ENCODE results near the gene CACNA1F.

Gene CACNA1F

DNA sequence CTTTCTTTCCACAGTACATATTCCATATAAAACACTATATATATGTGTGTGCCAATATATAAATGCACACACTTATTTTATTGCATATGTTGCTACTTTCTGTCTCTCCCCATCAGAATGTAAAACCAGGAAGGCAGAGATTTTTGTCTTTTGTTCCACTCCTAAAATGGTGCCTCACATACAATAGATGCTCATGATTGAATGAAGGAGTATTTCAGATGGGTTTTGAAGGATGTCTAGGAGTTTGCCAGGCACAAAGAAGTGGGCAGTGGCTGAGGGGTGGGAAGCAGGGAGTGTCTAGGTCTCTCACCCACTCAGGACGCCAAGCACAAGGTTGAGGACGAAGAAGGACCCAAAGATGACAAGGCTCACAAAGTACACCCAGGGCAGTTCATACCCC, 5.4 kb downstream of the CACNA1F start:
- DNase-seq = no peak

DNA sequence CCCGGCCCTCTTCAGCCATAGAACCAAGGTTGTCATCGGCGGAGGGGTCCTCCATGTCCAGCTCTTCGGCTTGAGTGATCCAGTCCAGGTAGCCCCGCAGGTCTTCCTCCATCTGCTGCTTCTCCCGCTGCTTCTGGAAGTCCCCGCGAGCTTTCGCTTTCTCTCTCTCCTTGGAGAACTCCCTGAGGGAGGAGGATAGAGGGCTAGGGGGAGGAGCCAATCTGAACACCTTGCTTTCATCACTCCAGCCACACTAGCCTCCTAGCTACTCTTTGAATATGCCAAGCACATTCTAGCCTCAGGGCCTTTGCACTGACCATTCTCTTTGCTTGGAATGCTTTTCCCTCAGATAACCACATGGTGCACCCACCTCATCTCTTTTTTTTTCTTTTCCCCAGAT, 6.2 kb downstream of the CACNA1F start:
- no peak for DNase-seq

DNA sequence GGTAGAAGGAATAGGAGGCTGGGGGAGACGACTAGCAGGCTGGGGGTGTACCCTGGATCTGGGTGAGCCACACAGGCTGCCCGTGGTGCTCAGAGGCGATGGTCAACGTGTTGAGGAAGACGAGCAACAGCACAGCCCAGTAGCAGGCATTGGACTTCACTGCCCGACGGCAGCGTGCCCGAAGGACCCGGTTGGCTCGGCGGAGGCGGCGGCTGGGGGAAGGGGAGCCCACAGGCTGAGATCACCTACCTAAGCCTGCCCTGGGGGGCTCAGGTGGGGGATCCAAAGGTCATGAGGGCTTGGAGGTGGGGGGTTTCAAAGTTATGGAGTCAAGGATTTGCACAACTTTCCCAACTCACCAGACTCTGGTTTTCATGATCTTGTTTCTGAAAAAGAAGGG, 7.3 kb downstream of the CACNA1F start:
- no peak for DNase-seq

DNA sequence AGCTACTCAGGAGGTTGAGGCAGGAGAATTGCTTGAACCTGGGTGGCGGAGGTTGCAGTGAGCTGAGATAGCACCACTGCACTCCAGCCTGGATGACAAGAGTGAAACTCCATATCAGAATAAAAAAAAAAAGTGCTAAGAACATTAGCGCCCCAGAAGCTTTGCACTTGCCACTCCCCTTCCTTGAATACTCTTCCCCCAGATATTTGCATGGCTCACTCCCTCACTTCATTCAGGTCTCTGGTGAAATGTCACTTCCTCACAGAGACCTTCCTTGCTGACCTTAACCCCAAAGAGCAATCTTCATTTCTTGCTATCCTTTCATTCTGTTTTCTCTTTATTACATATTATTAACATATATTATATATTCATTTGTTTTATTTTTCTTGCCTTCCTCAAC, 11.3 kb downstream of the CACNA1F start:
- no peak for DNase-seq

DNA sequence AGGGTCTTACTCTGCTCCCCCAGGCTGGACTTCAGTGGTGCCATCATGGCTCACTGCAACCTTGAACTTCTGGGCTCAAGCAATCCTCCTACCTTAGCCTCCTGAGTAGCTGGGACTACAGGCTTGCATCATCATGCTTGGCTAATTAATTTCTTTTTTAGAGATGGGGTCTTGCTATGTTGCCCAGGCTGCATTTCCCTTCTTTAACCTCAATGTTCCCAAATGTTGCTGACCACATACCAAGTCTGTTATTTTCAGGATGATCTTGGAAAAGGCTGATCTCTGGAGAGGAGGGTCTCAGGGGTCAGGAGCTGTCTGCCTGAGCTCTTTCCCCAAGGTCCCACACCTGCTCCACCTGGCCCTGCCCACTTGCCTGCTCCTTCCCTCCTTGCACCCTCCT, 13.0 kb downstream of the CACNA1F start:
- DNase-seq = no peak

DNA sequence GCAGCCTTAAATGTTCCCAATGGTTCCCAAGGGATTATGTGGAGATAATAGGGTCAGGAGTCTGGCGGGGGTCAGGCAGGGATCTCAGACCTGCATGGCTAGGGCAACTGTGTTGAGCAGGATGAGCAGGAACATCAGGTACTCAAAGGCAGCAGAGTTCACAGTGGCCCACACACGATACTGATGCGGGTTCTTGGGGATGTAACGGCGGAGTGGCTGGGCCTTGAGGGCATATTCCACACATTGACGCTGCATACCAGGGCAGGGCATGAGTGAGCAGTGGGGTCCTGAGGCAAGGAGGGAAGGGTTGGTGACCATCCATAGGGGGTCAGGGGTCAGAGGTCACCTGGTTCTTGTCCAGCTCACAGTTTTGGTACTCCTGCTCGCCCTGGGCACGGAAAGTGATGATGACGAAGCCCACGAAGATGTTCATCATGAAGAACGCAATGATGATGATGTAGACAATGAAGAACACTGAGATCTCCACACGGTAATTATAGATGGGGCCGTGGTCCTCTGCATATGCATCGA, 18.1 kb downstream of the CACNA1F start:
- no peak for DNase-seq

DNA sequence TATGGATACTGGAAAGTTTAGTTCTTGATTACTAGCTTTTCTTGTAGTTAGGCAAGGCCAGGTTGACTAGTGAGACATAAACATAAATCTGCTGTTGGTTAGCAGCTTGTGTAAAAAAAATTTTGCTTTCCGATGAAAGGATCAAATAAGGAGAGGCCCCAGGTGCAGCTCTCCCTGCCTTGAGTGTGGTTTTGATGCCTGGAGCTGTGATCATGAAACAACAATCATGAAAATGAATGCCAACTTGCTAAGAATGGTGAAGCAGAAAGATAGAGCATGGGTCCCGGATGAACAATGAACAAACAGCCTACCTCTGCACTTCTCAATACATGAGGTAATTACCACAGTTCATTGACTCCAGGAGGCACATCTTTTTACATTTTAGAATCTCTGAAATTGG, 18.7 kb downstream of the CACNA1F start:
- DNase-seq = no peak

DNA sequence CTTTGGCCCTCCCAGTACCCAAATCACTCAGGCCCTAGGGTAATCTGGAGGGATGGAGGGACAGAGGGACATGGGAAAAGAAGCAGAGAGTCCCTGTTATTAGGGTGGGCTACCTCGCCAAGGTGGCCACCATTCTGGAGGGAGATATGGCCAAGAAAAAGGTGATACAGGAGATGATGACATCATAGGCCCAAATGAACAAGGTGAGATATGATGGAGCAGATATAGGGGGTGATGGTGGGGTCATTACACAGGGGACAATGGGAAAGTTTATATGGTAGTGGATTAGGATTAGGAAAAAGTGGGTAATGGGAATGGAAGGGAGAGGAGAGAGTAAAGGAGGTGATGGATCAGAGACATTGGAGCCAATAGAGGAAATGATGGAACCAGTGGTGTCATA, 20.3 kb downstream of the CACNA1F start:
- no peak for DNase-seq

DNA sequence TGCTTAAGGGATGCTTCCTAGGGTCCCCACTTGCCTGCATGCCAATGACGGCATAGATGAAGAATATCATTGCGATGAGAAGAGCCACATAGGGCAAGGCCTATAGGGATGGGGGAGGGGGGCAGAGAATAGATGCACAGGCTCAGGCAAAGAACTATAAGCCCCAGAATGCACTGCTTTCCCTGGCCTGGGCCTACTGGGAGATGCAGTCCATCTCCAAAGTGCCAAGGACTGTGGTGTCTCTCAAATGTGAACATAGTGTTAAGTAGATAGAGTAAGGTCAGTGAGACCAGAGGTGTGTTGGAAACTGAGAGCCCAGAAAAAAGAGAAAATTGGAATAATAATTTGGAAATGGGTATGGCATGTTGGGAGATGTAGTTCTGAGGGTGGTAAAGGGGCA, 20.9 kb downstream of the CACNA1F start:
- no peak for DNase-seq

DNA sequence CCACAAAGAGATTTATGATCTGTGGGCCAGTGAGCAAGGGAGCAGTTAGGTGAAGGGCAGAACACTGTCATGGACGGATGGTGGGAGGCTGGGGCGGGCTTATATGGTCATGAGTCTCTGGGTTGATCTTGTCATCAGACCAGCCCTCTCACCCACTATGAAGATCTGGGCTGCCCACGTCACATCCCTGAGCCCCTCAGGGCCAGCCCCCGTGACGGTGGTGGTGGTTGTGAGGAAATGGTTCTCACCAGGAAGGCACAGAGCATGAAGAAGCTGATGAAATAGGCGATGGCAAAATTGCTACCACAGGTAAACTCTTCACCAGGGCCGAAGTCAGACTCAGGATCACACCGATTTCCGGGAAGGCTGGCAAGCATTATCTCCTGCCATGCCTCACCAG, 22.1 kb downstream of the CACNA1F start:
- DNase-seq = no peak

DNA sequence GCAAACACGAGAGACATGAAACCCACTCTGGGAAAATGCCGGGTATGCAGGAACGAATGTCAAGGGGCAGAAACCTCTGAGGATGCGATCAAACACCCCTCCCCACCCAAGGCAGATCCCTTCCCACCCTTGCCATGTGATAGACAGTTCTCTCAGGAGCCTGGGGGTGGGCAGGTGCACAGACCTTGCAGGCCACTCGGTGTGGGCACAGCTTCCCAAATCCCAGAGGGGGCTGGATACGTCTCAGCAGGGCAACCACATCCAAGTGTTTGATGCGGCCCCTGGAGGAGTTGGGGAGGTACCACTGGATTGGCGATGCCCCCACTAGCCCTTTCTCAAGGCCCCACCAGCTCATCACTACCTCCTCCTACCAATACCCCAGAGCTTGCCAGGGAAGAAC, 22.7 kb downstream of the CACNA1F start:
- DNase-seq = no peak

DNA sequence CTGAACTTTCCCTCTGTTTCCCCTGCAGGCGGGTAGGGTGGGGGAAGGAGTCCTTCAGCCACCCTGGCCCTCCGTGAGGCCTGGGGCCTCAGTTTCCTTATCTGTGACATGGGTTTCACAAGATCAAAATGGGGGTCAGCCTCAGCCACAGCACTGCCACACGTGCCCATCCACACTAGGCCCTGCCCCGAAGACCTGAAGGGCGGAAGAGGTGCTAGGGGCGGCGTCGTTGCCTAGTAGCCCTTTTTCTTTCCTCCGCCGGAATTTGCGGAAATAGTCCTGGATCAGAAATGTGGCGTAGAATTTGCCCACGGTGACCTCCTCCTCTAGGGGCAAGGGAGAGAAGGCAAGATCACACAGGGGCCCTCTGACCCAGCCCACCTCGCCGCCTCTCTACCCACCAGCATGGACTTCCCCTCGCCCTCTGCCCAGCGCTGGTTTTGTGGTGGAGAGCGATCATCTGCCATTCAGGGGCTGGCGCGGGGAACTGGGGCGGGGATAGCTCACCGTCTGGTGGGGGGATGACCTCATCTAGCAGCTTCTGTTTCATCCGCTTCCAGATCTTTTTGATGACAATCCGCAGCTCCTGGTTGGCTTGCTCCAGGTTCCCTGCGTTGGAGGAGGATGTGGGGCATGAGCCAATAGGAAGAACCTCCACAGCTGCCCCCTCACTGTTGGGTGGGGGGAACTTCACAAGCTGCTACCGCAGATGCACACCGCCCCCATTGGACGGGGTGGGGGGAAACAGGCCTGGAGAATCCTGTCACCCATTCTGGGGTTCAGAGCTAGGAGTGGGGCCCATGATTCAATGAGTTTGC, 23.5 kb downstream of the CACNA1F start:
- DNase-seq = no peak

DNA sequence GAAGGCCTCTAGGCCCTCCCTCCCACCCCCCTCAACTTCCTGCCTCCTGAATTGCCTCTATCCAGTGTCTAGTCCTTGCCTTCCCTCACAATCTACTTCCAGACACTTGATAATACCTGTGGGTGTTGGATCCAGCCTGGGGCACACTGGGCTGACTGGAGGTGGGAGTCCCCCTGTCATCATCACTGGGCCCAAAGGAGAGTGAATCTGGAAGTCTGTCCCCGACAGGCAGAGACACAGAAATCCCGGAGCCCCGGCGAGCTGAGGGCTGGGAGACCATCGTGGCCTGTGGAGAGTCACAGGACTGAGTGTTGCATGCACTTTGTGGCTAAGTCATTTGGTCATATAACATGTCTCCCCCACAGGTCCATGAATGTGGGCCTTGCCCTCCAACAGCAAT, 24.7 kb downstream of the CACNA1F start:
- DNase-seq = no peak

DNA sequence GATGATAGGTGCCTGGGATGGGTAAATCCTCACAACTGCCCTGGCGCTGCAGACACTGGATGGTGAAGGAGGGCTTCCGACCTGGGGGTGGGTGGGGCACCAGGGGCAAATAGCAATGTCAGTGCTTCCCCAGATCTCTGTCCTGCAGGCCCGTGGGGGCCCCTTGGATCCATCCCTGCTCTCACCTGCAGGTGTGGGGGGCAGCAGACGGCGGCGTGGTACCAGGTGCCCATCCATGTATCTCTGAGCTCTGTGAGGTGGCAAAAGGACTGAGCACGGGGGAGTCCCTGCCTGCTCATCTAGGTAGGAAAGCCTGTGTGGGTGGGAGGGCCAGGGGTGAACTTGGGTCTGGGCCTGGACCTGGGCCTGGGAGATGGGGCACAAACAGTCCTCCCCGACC, 26.6 kb downstream of the CACNA1F start:
- DNase-seq = no peak

DNA sequence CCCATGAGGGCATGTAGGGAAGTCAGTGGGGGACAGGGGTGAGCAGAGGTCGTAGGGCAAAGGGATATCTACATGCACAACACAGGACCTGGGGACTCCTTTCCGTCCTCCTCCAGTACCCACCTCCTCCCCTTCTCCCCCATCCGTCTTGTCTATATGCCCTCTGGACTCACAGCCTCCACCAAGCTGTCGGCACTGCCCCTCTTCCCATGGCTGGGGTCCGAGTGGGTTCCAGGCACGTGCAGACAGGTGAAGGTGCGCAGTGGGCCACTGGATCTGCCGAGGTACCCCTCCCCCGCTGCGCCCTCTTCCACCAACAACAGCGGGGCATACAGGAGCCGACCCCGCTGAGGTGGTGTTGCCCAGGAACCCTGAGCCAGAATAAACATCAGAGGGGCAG, 27.7 kb downstream of the CACNA1F start:
- no peak for DNase-seq

DNA sequence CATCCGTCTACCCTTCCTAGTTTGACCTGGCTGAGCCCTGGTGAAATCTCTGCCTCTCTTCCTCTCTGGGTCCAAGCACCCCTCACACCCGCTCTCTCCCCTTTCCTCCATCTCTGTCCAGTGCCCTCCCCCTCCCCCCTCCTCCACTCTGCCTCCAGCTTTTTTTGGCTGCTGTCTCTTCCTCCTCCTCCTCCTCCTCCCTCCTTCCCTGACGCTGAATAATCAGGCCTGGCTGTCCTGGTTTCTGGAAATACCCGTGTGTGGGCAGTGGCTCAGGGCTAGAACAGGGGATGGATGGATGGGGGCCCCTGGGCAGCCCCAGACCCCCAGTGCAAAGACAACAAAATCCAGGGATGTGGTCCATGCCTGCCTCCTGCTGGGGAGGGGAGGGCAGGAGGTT, 28.4 kb downstream of the CACNA1F start:
- no peak for DNase-seq

DNA sequence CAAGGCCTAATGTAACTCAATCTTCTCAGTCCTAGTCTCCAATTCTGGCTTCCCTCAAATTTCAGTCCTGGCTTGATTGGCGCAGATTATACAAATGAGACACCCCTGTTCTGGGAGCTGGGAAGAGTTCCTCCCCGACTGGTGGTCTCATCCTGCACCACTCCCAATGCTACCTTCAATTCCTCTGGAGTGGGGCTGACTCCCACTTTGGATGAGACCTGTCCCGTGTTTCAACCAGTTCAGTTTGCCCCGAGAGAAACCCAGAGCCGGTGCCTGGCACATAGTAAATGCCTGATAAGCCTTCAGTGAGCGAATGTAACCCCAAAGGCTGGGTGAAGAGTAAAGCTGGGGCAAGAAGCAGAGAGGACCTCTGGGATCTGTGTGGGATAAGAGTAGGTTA, 29.1 kb downstream of the CACNA1F start:
- DNase-seq = no peak

DNA sequence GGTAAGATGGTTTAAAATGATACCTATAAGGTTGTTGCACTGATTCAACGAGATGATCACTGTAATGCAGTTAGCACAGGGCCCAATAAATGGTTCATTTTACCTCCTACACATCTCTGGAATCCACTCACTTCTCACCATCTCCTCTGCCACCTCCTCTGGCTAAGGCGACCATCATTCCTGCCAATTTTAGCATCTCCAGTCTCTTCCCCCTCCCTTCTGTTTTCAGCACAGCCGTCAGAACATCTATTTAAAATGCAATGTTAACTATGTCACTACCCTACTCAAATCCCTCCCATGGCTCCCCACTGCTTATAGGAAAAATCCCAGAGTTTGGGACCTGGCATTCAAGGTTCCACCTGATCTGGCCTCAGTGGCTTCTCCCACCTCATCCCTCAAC, 29.6 kb downstream of the CACNA1F start:
- DNase-seq = no peak

DNA sequence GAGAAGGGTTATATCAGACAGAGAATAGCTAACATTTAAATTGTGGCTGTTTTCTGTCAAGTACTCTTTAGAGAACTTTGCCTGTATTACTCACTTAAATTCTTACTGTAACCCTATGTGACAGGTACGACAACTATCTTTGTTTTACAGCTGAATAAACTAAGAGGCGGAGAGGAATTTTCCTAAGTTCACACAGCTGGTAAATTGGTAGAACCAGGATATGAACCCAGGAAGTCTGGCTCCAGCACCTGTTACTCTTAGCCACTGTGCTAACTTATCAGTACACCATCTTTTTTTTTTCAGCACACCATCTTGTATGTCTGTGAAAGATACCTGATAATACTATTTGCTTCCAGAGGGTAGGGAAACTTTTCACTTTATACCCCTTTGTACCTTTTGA, 31.1 kb downstream of the CACNA1F start:
- DNase-seq = no peak

DNA sequence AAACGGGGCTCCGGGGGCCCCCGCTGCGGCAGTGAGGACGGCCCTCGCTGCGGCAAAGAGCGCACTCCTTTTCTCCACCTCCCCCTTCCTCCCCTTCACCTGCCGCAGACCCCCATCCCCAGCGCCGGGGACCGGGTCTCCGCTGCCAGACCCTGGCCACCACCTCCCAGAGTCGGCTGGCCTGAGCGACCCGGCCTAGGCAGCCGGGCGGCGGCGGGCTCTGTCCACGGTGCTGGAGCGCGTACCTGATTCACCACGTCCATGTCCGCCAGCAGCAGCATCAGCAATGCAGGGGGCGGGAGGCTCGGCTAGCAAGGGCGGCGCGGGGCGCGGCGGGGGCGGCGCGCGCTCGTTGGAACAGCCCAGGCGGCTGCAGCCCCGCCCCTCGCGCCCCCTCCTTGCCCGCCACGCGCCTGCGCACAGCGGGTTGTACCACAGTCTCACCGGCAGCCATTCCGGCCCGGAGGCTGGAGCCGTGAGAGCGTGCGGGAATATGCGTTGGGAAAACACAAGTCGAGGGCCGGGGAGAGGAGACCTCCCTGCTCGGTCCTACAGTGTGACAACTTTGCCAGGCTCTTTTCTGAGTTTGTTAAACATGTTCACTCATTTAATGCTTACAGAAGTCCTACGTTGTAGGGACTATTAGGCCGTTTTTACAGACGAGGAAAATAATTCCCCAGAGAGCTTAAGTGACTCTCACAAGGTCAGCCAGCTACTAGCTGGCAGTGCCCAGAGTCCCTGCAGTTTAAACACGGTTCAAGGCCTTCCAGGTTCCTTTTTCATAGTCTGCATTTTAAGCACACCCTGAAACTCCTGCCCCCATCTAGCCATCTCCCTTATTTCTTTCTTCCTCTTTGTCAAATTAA, 33.0 kb downstream of the CACNA1F start, which contains the start of gene SYP:
Gene SYP (minus strand): TSS at position 288 of the 866 bp plus-strand sequence. CDS start 7 bp downstream, at position 281.
- DNase-seq = peak; percentile 59

DNA sequence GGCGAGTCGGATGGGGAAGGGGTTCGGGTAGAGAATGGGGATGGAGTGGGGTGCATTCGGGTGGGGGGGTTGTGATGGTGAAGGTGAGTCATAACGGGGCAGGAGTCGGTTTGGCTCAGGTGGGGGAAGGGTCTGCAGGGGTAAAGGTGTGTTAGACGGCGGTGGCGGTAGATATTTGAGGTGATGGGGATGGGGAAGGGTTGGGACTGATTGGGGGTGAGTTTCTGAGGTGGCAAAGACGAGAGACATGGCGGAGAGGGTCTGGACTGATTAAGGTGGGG, 33.9 kb downstream of the CACNA1F start:
- no peak for DNase-seq

DNA sequence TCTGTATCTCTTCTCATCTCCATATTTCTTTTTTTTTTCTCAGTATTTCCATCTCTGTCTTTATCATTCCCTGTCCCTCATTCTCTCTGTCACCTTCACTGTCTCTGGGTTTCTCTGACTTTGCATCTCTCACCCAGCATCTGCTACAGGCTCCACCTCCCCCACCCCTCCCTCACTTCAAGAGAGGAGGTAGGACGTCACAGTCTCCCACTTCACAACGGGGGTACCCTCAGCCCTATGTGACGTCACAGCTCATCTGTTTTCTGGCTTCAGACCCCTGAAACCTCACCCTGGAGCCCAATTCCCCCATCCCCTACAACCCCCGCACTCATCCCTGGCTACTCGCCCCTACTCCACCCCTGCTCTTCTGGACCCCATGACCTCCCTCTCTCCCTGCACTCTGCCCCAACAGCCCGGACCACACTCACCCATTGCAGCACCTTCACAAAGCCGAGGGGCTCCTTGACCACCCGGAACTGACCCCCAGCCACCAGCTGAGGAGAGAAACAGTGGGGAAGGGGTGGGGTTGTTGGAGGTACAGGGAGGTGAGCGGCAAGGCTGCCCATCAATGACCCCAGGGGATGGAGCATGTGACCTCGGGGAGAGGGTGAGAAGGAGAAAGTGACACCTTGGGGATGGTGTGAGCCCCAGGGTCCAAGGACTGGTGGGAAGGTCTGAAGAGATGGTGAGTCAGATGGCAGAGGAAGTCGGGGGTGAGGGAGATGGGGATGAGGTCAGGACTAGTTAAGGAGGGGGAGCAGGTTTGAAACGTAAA, 34.4 kb downstream of the CACNA1F start:
- DNase-seq = no peak

DNA sequence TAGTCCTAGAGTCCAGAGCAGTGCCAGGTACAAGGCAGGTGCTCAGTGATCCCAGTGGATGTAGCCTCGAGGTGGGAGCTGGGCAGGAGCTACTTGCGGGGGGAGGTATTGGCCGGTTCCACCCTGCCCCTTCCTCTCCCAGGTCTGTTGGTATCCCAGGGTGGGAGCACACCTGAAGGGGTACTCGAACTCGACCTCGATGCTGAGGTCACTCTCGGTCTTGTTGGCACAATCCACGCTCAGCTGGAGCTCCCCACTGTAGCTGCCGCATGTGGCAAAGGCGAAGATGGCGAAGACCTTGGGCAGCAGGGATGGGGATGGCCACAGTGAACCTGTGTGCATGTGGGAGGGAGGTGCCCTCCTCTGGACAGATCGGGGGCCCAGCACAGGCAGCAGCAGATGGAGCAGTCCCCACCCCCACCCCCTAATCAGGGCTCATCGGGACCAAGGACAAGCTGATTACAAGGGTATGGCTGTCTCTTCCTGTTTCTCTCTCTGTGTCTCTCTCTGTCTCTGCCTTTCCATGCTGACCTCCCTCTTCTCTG, 35.5 kb downstream of the CACNA1F start:
- DNase-seq = no peak
